HL-60 (cell line): ENCODE measurements around the gene TLK2.

Source experiments
- DNase-seq, 2 experiments: peaks; one replicate each; pipeline ENCODE4 v3.0.0-alpha.2; 2010 to 2020; ENCODE audit warnings: low read depth in 1 of 2, low spot score in 1 of 2
- H3K27ac ChIP-seq: fragments of 250-450 bp; sonication (Bioruptor Pico); replicated peaks from 2 replicates; pipeline ENCODE4 v1.5.1; 2020; ENCODE audit warnings: mild to moderate bottlenecking, moderate library complexity
- H3K27me3 ChIP-seq: fragments of 250-450 bp; sonication (Bioruptor Pico); 2 replicates; pipeline ENCODE4 v1.5.1; 2021; ENCODE audit warnings: mild to moderate bottlenecking, moderate library complexity; ENCODE audit not compliant: insufficient read depth, poor library complexity, severe bottlenecking
- H3K4me3 ChIP-seq: replicated peaks from 2 replicates; pipeline ENCODE4 v1.5.1; 2011; ENCODE audit warnings: mild to moderate bottlenecking, control low read depth, low read length; ENCODE audit not compliant: insufficient read depth
- GABPA ChIP-seq: IDR thresholded peaks from 2 replicates; pipeline ENCODE4 v1.6.1; 2012; ENCODE audit warnings: low read depth
- POLR2AphosphoS5 ChIP-seq: IDR thresholded peaks from 2 replicates; pipeline ENCODE4 v1.6.1; 2012; ENCODE audit warnings: low read depth
- SPI1 ChIP-seq: IDR thresholded peaks from 2 replicates; pipeline ENCODE4 v1.6.1; 2012; ENCODE audit warnings: low read depth, mild to moderate bottlenecking, borderline replicate concordance
- TF ChIP-seq, protein P1 (sequence below): IDR thresholded peaks from one replicate; pipeline ENCODE4 v1.5.1; 2011; ENCODE audit warnings: low read length, control low read depth, inconsistent platforms; ENCODE audit not compliant: insufficient read depth
- TF ChIP-seq, protein P2 (sequence below): IDR thresholded peaks from 2 replicates; pipeline ENCODE4 v1.6.1; 2012; ENCODE audit warnings: low read depth; ENCODE audit not compliant: insufficient replicate concordance

Gene TLK2

DNA sequence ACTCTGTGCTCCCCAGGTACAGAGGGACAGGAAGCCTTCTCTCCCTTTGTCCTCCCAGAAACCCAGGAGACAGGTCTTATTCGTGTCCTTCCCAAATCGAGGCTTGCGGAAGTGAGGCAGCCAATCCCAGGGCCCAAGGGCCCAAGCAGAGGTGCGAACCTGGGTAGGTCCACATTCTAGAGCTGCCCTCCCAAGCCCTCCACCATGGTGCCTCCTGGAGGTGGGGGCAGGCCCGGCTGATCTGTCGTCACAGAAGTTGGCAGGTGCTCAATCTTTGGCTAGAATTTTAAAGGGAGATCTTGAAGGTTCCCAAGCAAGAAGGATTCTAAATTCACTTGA lies 170.3 kb downstream of the TLK2 start:
- TF ChIP-seq GABPA (no peak), POLR2AphosphoS5 (no peak), SPI1 (no peak)
- TF ChIP-seq, protein P1, sequence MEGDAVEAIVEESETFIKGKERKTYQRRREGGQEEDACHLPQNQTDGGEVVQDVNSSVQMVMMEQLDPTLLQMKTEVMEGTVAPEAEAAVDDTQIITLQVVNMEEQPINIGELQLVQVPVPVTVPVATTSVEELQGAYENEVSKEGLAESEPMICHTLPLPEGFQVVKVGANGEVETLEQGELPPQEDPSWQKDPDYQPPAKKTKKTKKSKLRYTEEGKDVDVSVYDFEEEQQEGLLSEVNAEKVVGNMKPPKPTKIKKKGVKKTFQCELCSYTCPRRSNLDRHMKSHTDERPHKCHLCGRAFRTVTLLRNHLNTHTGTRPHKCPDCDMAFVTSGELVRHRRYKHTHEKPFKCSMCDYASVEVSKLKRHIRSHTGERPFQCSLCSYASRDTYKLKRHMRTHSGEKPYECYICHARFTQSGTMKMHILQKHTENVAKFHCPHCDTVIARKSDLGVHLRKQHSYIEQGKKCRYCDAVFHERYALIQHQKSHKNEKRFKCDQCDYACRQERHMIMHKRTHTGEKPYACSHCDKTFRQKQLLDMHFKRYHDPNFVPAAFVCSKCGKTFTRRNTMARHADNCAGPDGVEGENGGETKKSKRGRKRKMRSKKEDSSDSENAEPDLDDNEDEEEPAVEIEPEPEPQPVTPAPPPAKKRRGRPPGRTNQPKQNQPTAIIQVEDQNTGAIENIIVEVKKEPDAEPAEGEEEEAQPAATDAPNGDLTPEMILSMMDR, result no peak
- TF ChIP-seq, protein P2, sequence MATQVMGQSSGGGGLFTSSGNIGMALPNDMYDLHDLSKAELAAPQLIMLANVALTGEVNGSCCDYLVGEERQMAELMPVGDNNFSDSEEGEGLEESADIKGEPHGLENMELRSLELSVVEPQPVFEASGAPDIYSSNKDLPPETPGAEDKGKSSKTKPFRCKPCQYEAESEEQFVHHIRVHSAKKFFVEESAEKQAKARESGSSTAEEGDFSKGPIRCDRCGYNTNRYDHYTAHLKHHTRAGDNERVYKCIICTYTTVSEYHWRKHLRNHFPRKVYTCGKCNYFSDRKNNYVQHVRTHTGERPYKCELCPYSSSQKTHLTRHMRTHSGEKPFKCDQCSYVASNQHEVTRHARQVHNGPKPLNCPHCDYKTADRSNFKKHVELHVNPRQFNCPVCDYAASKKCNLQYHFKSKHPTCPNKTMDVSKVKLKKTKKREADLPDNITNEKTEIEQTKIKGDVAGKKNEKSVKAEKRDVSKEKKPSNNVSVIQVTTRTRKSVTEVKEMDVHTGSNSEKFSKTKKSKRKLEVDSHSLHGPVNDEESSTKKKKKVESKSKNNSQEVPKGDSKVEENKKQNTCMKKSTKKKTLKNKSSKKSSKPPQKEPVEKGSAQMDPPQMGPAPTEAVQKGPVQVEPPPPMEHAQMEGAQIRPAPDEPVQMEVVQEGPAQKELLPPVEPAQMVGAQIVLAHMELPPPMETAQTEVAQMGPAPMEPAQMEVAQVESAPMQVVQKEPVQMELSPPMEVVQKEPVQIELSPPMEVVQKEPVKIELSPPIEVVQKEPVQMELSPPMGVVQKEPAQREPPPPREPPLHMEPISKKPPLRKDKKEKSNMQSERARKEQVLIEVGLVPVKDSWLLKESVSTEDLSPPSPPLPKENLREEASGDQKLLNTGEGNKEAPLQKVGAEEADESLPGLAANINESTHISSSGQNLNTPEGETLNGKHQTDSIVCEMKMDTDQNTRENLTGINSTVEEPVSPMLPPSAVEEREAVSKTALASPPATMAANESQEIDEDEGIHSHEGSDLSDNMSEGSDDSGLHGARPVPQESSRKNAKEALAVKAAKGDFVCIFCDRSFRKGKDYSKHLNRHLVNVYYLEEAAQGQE, result no peak
- DNase-seq, result no peak
- no peak overlapping the region for H3K27ac ChIP-seq

DNA sequence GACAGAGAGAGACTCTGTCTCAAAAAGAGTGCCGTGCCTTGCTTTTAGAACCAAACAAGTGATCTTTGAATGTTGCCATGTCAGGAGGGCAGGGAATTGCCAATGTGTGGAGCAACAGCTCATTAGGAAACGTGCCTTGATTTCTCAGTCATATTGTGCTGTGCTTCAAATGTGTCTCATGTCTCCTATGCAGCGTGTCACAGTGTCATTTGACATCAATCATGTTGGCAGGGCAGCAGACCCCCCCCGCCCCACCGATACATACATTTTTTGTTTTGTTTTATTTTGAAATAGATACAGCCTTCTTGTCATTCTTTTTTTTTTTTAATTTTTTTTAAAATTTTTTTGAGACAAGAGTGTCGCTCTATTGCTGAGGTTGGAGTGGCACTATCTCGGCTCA lies 170.9 kb downstream of the TLK2 start:
- no peak overlapping the region for H3K4me3 ChIP-seq
- no peak for TF ChIP-seq POLR2AphosphoS5
- TF ChIP-seq GABPA, result no peak
- TF ChIP-seq, protein P1, result no peak
- TF ChIP-seq, protein P2, result no peak
- TF ChIP-seq SPI1, result no peak
- no peaks in the 10 kb centered on the region for H3K27me3 ChIP-seq
- no peak overlapping the region for H3K27ac ChIP-seq
- DNase-seq, result no peak

More for the DNA sequence above, 170.3 kb downstream of the TLK2 start:
- Histone ChIP-seq H3K27me3 (no peaks in the 10 kb centered on the region), H3K4me3 (no peak overlapping the region)

DNA sequence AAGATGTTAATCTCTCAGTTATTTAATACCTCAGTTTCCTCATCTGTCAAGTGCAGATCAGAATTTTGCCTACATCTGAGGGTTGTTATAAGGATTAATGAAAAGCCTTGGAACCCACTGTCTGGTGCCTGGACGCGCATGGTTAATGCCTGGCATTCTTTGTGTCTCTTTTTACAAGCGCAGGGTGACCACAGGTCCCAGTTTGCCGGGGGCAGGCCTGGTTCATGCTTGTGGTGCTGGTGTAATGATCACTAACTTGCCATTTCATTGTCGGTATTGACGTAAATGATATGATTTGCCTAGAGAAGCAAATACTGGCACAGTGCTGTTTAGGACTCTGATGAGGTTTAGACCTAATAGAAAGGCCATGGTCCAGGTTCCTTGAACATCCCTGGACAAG lies 172.0 kb downstream of the TLK2 start:
- no peak overlapping the region for H3K27ac ChIP-seq
- DNase-seq, result no peak
- no peaks in the 10 kb centered on the region for H3K27me3 ChIP-seq
- TF ChIP-seq GABPA (no peak), SPI1 (no peak), POLR2AphosphoS5 (no peak)
- TF ChIP-seq, protein P2, result no peak
- TF ChIP-seq, protein P1, result no peak
- no peak overlapping the region for H3K4me3 ChIP-seq
